Uterus (tissue), 4 donors: ENCODE measurements around the gene ATXN1L. TPM values are rescaled to one million over a fixed set of nuclear protein-coding genes. Genes with fewer than 3 reads are reported as not detected.
"Not testable (repeated sequence)": the region's sequence is repeated elsewhere in the genome, so short reads cannot be mapped to it uniquely, and the experiment has no call there.

Experiments
- DNase-seq, 2 donors: peaks; one replicate each; pipeline ENCODE4 v3.0.0-alpha.2; 2019 to 2020
- H3K27ac ChIP-seq, 2 donors: fragments of 200-600 bp; sonication (generic); 1 replicate in 1 of 2; 2 replicates in 1 of 2; pipeline ENCODE4 v1.5.1; 2016 to 2018
- H3K27me3 ChIP-seq, 2 donors: fragments of 200-600 bp; sonication (generic); one replicate each; pipeline ENCODE4 v1.5.1; 2018 to 2019; ENCODE audit warnings: control low read depth in 1 of 2
- H3K36me3 ChIP-seq, 2 donors: fragments of 200-600 bp; sonication (generic); one replicate each; pipeline ENCODE4 v1.5.1; 2019; ENCODE audit warnings: control low read depth in 1 of 2
- H3K4me1 ChIP-seq, 2 donors: fragments of 200-600 bp; sonication (generic); one replicate each; pipeline ENCODE4 v1.5.1; 2018 to 2019; ENCODE audit warnings: control low read depth in 1 of 2
- H3K4me3 ChIP-seq, 2 donors: fragments of 200-600 bp; sonication (generic); 1 replicate in 1 of 2; 2 replicates in 1 of 2; pipeline ENCODE4 v1.5.1; 2018 to 2019; ENCODE audit warnings: mild to moderate bottlenecking in 1 of 2
- H3K9me3 ChIP-seq, 2 donors: fragments of 200-600 bp; sonication (generic); one replicate each; pipeline ENCODE4 v1.5.1; 2019; ENCODE audit warnings: control low read depth in 1 of 2
- CTCF ChIP-seq, 4 experiments: fragments of 200-600 bp in 2 of 4; fragments of 450-650 bp in 2 of 4; sonication (generic) in 2 of 4; IDR thresholded peaks; one replicate each; pipeline ENCODE4 v1.5.1; 2016 to 2019; ENCODE audit warnings: antibody characterized with exemption in 4 of 4, mild to moderate bottlenecking in 2 of 4, moderate library complexity in 1 of 4
- POLR2A ChIP-seq, 2 donors: fragments of 450-650 bp; IDR thresholded peaks; one replicate each; pipeline ENCODE4 v1.6.1; 2016; ENCODE audit warnings: antibody characterized with exemption in 2 of 2, mild to moderate bottlenecking in 1 of 2, moderate library complexity in 1 of 2
- intact Hi-C: fragments of 100-400 bp; cut with DNase I; formaldehyde crosslinking; loops from one replicate; pipeline ENCODE4 v1.15.1; 2023; ENCODE audit warnings: low total_unique reads
- total RNA-seq, 4 donors: library from RNA; depleted of rRNA in 3 of 4; stranded (reverse); fragments of >200 nt in 3 of 4; gene quantifications; one replicate each; pipeline versions ENCODE4 v1.1.0 to v1.2.4, GENCODE V29; 2014 to 2023
- donor health status: DM: yes; HTN: yes; CAD: no.

Gene ATXN1L
- total RNA-seq, 4 donors from 2014 or later: 4.7 to 33.1 (median 23.4) TPM

DNA sequence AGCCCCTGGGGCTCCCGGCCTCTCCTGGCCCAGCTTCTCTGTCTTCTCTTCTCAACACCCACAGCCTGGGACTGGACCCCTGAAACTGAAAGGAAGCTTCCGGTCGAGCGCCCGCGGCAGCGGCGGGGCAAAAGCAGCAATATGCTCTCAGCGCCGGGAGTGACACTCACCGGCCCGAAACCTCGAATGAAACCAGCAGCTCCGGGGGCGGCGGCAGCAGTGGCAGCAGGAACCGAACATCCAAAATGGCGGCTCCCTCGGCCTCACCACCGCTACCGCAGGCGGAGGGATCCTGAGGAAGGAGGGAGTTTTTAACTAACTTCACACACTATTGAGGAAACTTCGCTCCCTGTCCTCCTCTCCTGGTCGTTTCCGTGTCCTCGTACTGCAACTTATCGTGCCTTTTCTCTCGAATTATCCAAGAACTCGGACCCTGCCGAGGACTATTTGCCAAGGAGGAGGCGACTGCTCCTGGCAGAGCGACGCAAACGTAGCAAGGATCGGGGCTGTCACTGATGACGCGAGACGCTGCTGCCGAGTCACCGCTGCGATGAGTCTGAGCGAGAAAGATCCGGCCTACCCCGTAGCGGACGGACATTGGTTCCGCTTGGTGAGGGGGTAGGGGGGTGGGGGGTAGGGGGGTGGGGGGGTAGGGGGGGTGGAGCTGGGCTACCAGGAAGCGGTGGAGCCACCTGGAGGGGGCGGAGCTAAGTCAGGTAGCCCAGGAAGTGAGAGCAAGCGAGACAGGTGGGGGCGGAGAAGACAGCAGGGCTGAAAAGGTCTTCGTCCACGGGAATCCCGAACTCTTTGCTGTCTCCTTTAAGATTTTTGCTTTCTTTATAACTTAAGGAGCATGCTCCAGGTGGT is 37.0 kb upstream of the ATXN1L start, which contains the start of gene AP1G1:
AP1G1 (minus strand) TSS at position 242 of the 867 bp plus-strand sequence. CDS start 19,355 bp downstream, outside the sequence.
- DNase-seq: peak; percentile 92 to 96
- Histone ChIP-seq H3K27me3 (no peaks in the 10 kb centered on the region), H3K9me3 (no peaks in the 10 kb centered on the region), H3K4me3 (peak within 1 kb of the TSS; percentile 93 to 94), H3K27ac (peak within 1 kb of the TSS; percentile 95 to 96), H3K4me1 (peaks cover 0 to 7% of the 10 kb centered on the region in 2 donors), H3K36me3 (no peaks in the 10 kb centered on the region)
- TF ChIP-seq POLR2A (IDR thresholded peaks at IDR 0.05): peak; percentile 29 to 48
- no peak for TF ChIP-seq CTCF (IDR thresholded peaks at IDR 0.05)
- intact Hi-C loops: no loop called here

GRCh38 chr16:71810155-71810530 is 35.6 kb upstream of the ATXN1L start:
- H3K4me3 ChIP-seq, H3K4me1 ChIP-seq, H3K27ac ChIP-seq, H3K9me3 ChIP-seq, intact Hi-C loops, DNase-seq, H3K36me3 ChIP-seq, H3K27me3 ChIP-seq: not testable (repeated sequence)

GRCh38 chr16:71811261-71811803 is 34.4 kb upstream of the ATXN1L start:
- no peak overlapping the region for H3K4me3 ChIP-seq
- DNase-seq: no peak
- H3K9me3 ChIP-seq: no peaks in the 10 kb centered on the region
- TF ChIP-seq POLR2A (IDR thresholded peaks at IDR 0.05): no peak
- TF ChIP-seq CTCF (IDR thresholded peaks at IDR 0.05): no peak
- peaks cover 0 to 7% of the 10 kb centered on the region in 2 donors for H3K4me1 ChIP-seq
- no peak overlapping the region for H3K27ac ChIP-seq
- intact Hi-C loops: no loop called here
- H3K36me3 ChIP-seq: no peaks in the 10 kb centered on the region
- no peaks in the 10 kb centered on the region for H3K27me3 ChIP-seq

- H3K4me1 ChIP-seq, DNase-seq, H3K9me3 ChIP-seq, H3K27me3 ChIP-seq, H3K36me3 ChIP-seq, H3K4me3 ChIP-seq, intact Hi-C loops: not testable (repeated sequence)
- peak overlapping the region; percentile 77 to 90 for H3K27ac ChIP-seq
Measured at GRCh38 chr16:71817155-71817500, 28.6 kb upstream of the ATXN1L start.

GRCh38 chr16:71826533-71827017 is 19.2 kb upstream of the ATXN1L start:
- intact Hi-C loops: no loop called here
- H3K36me3 ChIP-seq: no peaks in the 10 kb centered on the region

More at GRCh38 chr16:71826533-71827017, 19.2 kb upstream of the ATXN1L start:
- H3K4me1 ChIP-seq: no peaks in the 10 kb centered on the region
- H3K27me3 ChIP-seq: no peaks in the 10 kb centered on the region
- no peak for DNase-seq
- H3K27ac ChIP-seq: no peak overlapping the region
- H3K9me3 ChIP-seq: no peaks in the 10 kb centered on the region
- no peak overlapping the region for H3K4me3 ChIP-seq
- TF ChIP-seq POLR2A (IDR thresholded peaks at IDR 0.05) (no peak), CTCF (IDR thresholded peaks at IDR 0.05) (no peak)
